ENCODE measurements around the gene ADGRL3. TPM values are rescaled to one million over a fixed set of nuclear protein-coding genes. Genes with fewer than 3 reads are reported as not detected.

The ADGRL3 gene
- total RNA-seq, 1 donor from 2014 or later: not detected

GRCh38 chr4:61192392-61192791 is 7.7 kb upstream of the ADGRL3 start:
- no peaks in the 10 kb centered on the region for H3K4me1 Mint-ChIP-seq
- peaks cover 7% of the 10 kb centered on the region for H3K9me3 Mint-ChIP-seq
- ATAC-seq (ENCODE audit: low read depth): no peak
- H3K36me3 Mint-ChIP-seq (ENCODE audit: low read depth): no peaks in the 10 kb centered on the region
- ChIA-PET POLR2A (no interaction called here), CTCF (no interaction called here)
- no peak overlapping the region for H3K4me3 Mint-ChIP-seq
- no peak for DNase-seq
- TF ChIP-seq CTCF (IDR thresholded peaks at IDR 0.05): no peak
- H3K27me3 Mint-ChIP-seq: no peaks in the 10 kb centered on the region
- intact Hi-C loops (cut with micrococcal nuclease): no loop called here
- H3K27ac Mint-ChIP-seq: no peak overlapping the region

- Mint-ChIP-seq H3K27me3 (peaks cover 5% of the 10 kb centered on the region), H3K4me3 (no peak overlapping the region), H3K4me1 (no peaks in the 10 kb centered on the region), H3K9me3 (peaks cover 6% of the 10 kb centered on the region), H3K36me3 (ENCODE audit: low read depth) (no peaks in the 10 kb centered on the region), H3K27ac (no peak overlapping the region)
- ChIA-PET POLR2A (no interaction called here), CTCF (no interaction called here)
- intact Hi-C loops (cut with micrococcal nuclease): no loop called here
- no peak for DNase-seq
- no peak for TF ChIP-seq CTCF (IDR thresholded peaks at IDR 0.05)
- no peak for ATAC-seq (ENCODE audit: low read depth)
Measured at GRCh38 chr4:61193863-61194262, 6.3 kb upstream of the ADGRL3 start.

GRCh38 chr4:61194571-61194970 is 5.6 kb upstream of the ADGRL3 start:
- intact Hi-C loops (cut with micrococcal nuclease): no loop called here
- Mint-ChIP-seq H3K36me3 (ENCODE audit: low read depth) (no peaks in the 10 kb centered on the region), H3K27me3 (peaks cover 12% of the 10 kb centered on the region), H3K9me3 (peaks cover 6% of the 10 kb centered on the region), H3K4me1 (no peaks in the 10 kb centered on the region), H3K4me3 (no peak overlapping the region), H3K27ac (no peak overlapping the region)
- ChIA-PET POLR2A (no interaction called here), CTCF (no interaction called here)
- DNase-seq (no peak), ATAC-seq (ENCODE audit: low read depth) (no peak)
- no peak for TF ChIP-seq CTCF (IDR thresholded peaks at IDR 0.05)

GRCh38 chr4:61195101-61195500 is 5.0 kb upstream of the ADGRL3 start:
- H3K4me1 Mint-ChIP-seq: no peaks in the 10 kb centered on the region
- peaks cover 15% of the 10 kb centered on the region for H3K27me3 Mint-ChIP-seq
- no peaks in the 10 kb centered on the region for H3K36me3 Mint-ChIP-seq (ENCODE audit: low read depth)
- no peak for TF ChIP-seq CTCF (IDR thresholded peaks at IDR 0.05)
- POLR2A ChIA-PET: no interaction called here
- no peak overlapping the region for H3K27ac Mint-ChIP-seq
- no peak for ATAC-seq (ENCODE audit: low read depth)
- peaks cover 4% of the 10 kb centered on the region for H3K9me3 Mint-ChIP-seq
- intact Hi-C loops (cut with micrococcal nuclease): no loop called here
- CTCF ChIA-PET: no interaction called here
- no peak for DNase-seq
- no peak overlapping the region for H3K4me3 Mint-ChIP-seq

DNA sequence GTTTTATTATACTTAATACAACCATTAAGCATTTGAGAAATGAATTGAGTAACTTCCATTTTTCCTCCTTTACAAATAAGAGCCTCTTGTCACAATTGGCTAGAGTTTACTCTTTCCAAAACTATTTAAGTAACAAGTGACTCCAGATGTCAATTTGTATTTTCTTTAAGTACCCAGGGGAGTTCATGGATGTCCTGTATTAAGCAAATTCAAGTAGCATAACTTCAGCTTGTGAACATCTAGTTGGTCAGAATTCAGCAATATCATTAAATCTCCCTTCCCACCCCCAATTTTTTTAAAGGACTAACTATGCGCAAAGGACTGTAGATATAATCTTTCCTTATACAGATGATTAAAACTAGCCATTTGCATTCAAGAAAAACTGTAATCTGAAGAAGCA is 1.4 kb upstream of the ADGRL3 start:
- Mint-ChIP-seq H3K27me3 (peaks cover 34% of the 10 kb centered on the region), H3K9me3 (peaks cover 4% of the 10 kb centered on the region), H3K27ac (no peak overlapping the region), H3K4me1 (peaks cover 1% of the 10 kb centered on the region), H3K4me3 (no peak overlapping the region), H3K36me3 (ENCODE audit: low read depth) (no peaks in the 10 kb centered on the region)
- ChIA-PET POLR2A (no interaction called here), CTCF (no interaction called here)
- intact Hi-C loops (cut with micrococcal nuclease): no loop called here
- no peak for DNase-seq
- no peak for ATAC-seq (ENCODE audit: low read depth)
- no peak for TF ChIP-seq CTCF (IDR thresholded peaks at IDR 0.05)
